HG03521 (cell line): Measurements from ENCODE around the gene TMEM144.

Experiments used
- ATAC-seq: cut with Tn5 transposase; IDR thresholded peaks from one replicate; pipeline ENCODE4 v1.9.1; 2021; ENCODE audit warnings: mild to moderate bottlenecking, moderate library complexity; ENCODE audit not compliant: unreplicated experiment

TMEM144 gene

GRCh38 chr4:158292156-158292555 is 81.9 kb downstream of the TMEM144 start:
- ATAC-seq: no peak

DNA sequence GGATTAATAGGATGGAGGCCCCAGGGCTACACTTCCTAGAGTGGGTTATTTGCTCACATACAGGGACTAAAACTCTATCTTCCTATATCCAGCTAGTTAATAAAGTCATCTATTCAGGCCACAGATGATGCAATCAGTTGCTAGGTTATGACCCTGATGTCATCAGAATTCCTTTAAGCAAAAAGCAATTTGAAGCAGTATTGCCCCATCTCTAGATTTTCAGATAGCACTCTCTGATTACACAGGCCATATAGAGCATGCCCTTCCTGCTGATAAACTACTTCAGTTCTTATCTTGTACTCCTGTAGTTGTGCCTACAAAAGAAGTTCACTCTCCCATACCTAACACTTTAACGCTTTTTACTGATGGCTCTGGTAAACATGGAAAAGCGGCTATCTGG is 84.8 kb downstream of the TMEM144 start:
- no peak for ATAC-seq

DNA sequence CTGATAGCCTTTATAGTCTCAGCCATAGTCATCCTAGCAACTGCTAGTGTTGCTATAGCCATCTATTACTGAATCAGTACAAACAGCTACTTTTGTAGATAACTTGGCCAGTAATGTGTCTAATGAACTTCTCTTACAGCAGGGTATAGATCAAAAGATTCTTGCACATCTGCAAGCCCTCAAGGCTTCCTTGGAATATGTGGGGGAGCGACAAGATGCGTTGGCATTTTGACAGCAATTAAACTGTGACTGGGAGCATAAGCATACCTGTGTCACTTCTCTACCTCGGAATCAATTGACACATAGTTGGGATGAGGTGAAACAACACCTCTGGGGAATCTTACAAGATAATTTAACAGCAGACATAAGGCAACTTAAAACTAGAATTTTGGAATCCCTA is 87.6 kb downstream of the TMEM144 start:
- ATAC-seq: no peak

DNA sequence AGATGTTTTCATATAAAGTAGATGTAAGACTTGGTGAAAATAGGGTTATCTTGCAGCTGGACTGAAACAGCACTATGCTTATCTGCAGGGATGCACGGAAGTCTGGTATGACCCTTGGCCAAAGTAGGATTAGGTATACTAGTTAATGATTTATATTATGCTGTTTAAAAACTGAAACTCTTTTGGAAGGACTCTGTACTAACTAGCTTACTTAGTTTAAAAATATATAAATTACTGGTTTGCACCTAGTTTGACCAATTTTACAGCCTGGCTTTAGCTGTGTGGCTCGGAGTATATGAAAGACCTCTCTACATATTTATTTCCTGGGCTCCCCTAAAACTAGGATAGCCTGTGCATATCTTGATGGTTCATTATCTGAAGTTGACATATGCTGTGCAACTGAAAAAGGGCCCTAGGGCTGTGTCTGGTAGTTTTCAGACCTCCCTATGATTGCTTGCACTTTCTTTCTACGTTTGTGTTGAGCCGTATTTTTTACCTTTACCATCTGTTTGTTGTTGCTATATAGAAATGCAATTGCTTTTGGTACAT is 89.2 kb downstream of the TMEM144 start:
- ATAC-seq: no peak

DNA sequence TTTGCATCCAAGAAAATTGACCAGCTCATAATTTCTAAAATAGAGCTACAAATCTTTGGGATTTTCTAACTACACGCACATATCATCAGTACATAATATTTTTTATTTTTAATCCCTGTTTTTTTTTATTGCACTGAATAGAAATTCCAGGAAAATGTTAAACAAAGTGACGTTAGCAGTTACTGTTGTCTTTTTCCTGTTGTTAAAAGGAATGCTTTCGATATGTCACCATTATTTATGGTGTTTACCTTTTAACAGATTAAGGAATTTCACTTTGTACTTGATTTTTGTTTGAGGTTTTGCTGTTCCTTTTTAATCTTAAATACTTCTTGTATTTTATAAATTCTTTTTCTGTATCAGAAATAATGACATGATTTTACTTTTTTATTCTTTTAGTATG is 89.7 kb downstream of the TMEM144 start:
- ATAC-seq: no peak

GRCh38 chr4:158302076-158302866 is 92.0 kb downstream of the TMEM144 start:
- ATAC-seq: no peak

DNA sequence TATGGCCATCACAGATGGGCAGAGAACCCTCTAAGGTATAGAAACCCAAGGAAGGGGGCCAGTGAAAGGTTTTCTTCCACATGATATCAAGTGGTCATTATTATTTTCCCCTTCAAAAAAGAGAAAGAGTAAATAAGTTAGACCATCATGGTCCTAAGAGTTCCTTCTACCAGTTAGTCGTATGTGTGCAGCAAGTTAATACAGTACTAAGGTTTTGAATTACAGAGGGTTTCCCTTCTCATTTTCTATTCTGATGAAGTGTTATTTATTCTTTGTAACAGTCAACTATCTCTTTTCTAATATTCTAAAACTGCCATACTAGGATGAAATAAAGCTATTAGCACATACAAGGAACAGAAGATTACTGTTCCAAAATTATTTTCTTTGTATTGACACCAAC is 94.4 kb downstream of the TMEM144 start:
- no peak for ATAC-seq
